Fibroblast of pulmonary artery (primary cell): ENCODE data around the gene UBD.

Experiments used
- DNase-seq: peaks from one replicate; pipeline ENCODE4 v3.0.0-alpha.2; 2010; ENCODE audit warnings: low read depth
- H3K4me3 ChIP-seq: replicated peaks from 2 replicates; pipeline ENCODE4 v1.5.1; 2011; ENCODE audit warnings: low read depth, mild to moderate bottlenecking, control low read depth, low read length, moderate library complexity
- CTCF ChIP-seq: IDR thresholded peaks from 2 replicates; pipeline ENCODE4 v1.5.1; 2011; ENCODE audit warnings: mild to moderate bottlenecking, control low read depth, low read length, inconsistent platforms; ENCODE audit errors: missing control alignments

The UBD gene

GRCh38 chr6:29553268-29554057 lies 6.1 kb downstream of the UBD start:
- peak; percentile 64 for DNase-seq
- TF ChIP-seq CTCF, result no peak
- H3K4me3 ChIP-seq, result no peak overlapping the region

GRCh38 chr6:29552512-29553051 lies 7.0 kb downstream of the UBD start:
- DNase-seq, result peak; percentile 81
- no peak for TF ChIP-seq CTCF
- no peak overlapping the region for H3K4me3 ChIP-seq

- no peak overlapping the region for H3K4me3 ChIP-seq
- no peak for DNase-seq
- TF ChIP-seq CTCF, result no peak
Measured at GRCh38 chr6:29547573-29547972, 12.0 kb downstream of the UBD start.

- no peak for TF ChIP-seq CTCF
- no peak overlapping the region for H3K4me3 ChIP-seq
- DNase-seq, result no peak
Measured at GRCh38 chr6:29537714-29538403, 21.7 kb downstream of the UBD start.

GRCh38 chr6:29532320-29532951 lies 27.1 kb downstream of the UBD start:
- H3K4me3 ChIP-seq, result no peak overlapping the region
- TF ChIP-seq CTCF, result no peak
- DNase-seq, result no peak

GRCh38 chr6:29531668-29532067 lies 27.9 kb downstream of the UBD start:
- DNase-seq, result no peak
- H3K4me3 ChIP-seq, result no peak overlapping the region
- no peak for TF ChIP-seq CTCF
